ENCODE measurements around the gene FKRP. TPM values are rescaled to one million over a fixed set of nuclear protein-coding genes. Genes with fewer than 3 reads are reported as not detected.
A peak's percentile ranks its signal among the peaks of the same experiment; 100 is the strongest.

Gene FKRP
- total RNA-seq, 3 donors from 2014 or later: 10.7 to 19.8 (median 10.9) TPM

GRCh38 chr19:46744005-46744691 lies 1.7 kb upstream of the FKRP start:
- no peaks in the 10 kb centered on the region for H3K36me3 ChIP-seq (ENCODE audit: low read depth)
- no peaks in the 10 kb centered on the region for H3K9me3 ChIP-seq
- ATAC-seq: no peak
- peaks cover 19% of the 10 kb centered on the region for H3K4me1 ChIP-seq (ENCODE audit: low read depth)
- TF ChIP-seq CTCF (IDR thresholded peaks at IDR 0.05): no peak
- no peak overlapping the region for H3K4me3 ChIP-seq
- no peak for DNase-seq
- intact Hi-C loops (cut with DNase I, micrococcal nuclease): no loop called here

DNA sequence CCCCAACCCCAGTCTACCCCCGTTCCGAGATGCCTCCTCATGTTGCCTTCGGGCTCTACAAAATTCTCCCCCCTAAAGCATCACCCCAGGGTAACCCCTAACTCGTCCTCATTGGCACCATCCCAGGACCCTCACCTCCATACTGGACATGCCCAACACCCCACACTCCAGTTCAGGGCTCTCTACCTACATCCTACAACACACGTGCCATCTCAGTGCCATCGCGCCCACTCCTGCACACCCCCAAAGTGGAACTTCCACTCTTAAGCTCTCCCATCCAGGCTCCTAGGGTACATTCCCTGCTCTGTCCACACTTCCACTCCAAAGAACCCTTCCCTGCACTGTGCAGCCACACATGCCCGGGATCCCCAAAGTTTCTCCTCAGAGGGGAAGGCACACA lies 827 bp upstream of the FKRP start:
- H3K4me1 ChIP-seq (ENCODE audit: low read depth): peaks cover 19% of the 10 kb centered on the region
- no peak for TF ChIP-seq CTCF (IDR thresholded peaks at IDR 0.05)
- no peaks in the 10 kb centered on the region for H3K9me3 ChIP-seq
- H3K4me3 ChIP-seq: peak overlapping the region; percentile 100
- intact Hi-C loops (cut with DNase I, micrococcal nuclease): no loop called here
- ATAC-seq (peak; percentile 20), DNase-seq (no peak)
- H3K36me3 ChIP-seq (ENCODE audit: low read depth): no peaks in the 10 kb centered on the region

GRCh38 chr19:46746281-46747057 lies 612 bp downstream of the FKRP start, which contains the start of gene STRN4:
Gene STRN4, minus strand, starts transcription at chr19:46746450. Its CDS starts 20 bp downstream, at chr19:46746430.
- peak; percentile 83 for ATAC-seq
- Histone ChIP-seq H3K4me3 (peak within 1 kb of the TSS; percentile 100), H3K36me3 (ENCODE audit: low read depth) (no peaks in the 10 kb centered on the region), H3K4me1 (ENCODE audit: low read depth) (peaks cover 19% of the 10 kb centered on the region), H3K9me3 (no peaks in the 10 kb centered on the region)
- intact Hi-C loops (cut with DNase I, micrococcal nuclease): no loop called here
- TF ChIP-seq CTCF (IDR thresholded peaks at IDR 0.05): no peak
- DNase-seq: peak in 2 of 3 donors; percentile 52 to 71

GRCh38 chr19:46748325-46749109 lies 2.7 kb downstream of the FKRP start:
- Histone ChIP-seq H3K9me3 (no peaks in the 10 kb centered on the region), H3K4me1 (ENCODE audit: low read depth) (peaks cover 19% of the 10 kb centered on the region), H3K4me3 (no peak overlapping the region), H3K36me3 (ENCODE audit: low read depth) (no peaks in the 10 kb centered on the region)
- peak; percentile 71 for TF ChIP-seq CTCF (IDR thresholded peaks at IDR 0.05)
- intact Hi-C loops (cut with DNase I, micrococcal nuclease): no loop called here
- ATAC-seq (no peak), DNase-seq (peak in 2 of 3 donors; percentile 73 to 87)

GRCh38 chr19:46753420-46754155 lies 7.7 kb downstream of the FKRP start:
- Histone ChIP-seq H3K9me3 (no peaks in the 10 kb centered on the region), H3K4me3 (no peak overlapping the region), H3K36me3 (ENCODE audit: low read depth) (no peaks in the 10 kb centered on the region), H3K4me1 (ENCODE audit: low read depth) (no peaks in the 10 kb centered on the region)
- DNase-seq (peak; percentile 72 to 85 (median 81)), ATAC-seq (peak; percentile 73)
- TF ChIP-seq CTCF (IDR thresholded peaks at IDR 0.05): peak; percentile 37
- intact Hi-C loops (cut with DNase I, micrococcal nuclease): no loop called here
